Hepatocyte (in vitro differentiated cells): ENCODE measurements around the gene CTNNA2.

Experiments used
- CTCF ChIP-seq: fragments of 200-600 bp; sonication (generic); IDR thresholded peaks from 2 replicates; pipeline ENCODE4 v1.5.1; 2016; ENCODE audit warnings: antibody characterized with exemption, mild to moderate bottlenecking; ENCODE audit not compliant: poor library complexity
- EZH2 ChIP-seq: fragments of 200-600 bp; sonication (generic); IDR thresholded peaks from 2 replicates; pipeline ENCODE4 v1.6.1; 2016; ENCODE audit warnings: antibody characterized with exemption, mild to moderate bottlenecking, borderline replicate concordance

GRCh38 chr2:79649531-79649930 is 136.7 kb downstream of the CTNNA2 start:
- no peak for TF ChIP-seq EZH2
- no peak for TF ChIP-seq CTCF
